HepG2 (cell line): Measurements from ENCODE around the gene SMIM38. TPM values are rescaled to one million over a fixed set of nuclear protein-coding genes. Genes with fewer than 3 reads are reported as not detected.

Experiments
- CEBPB ChIP-seq: IDR thresholded peaks from 2 replicates; pipeline ENCODE4 v1.6.1; 2011; ENCODE audit warnings: low read depth, low read length, improper control_type of control experiment, borderline replicate concordance
- DNMT3B ChIP-seq: conservative IDR thresholded peaks from 2 replicates; pipeline ENCODE4 v1.6.1; 2016; ENCODE audit warnings: missing biosample characterization, control low read depth
- ELF3 ChIP-seq: IDR thresholded peaks from 2 replicates; pipeline ENCODE4 v1.6.1; 2016; ENCODE audit warnings: missing genetic modification reagents, missing compliant biosample characterization
- GABPB1 ChIP-seq: IDR thresholded peaks from 2 replicates; pipeline ENCODE4 v1.6.1; 2016; ENCODE audit warnings: mild to moderate bottlenecking, missing genetic modification reagents, moderate library complexity, missing compliant biosample characterization
- KDM5A ChIP-seq: fragments of 200-600 bp; sonication (generic); IDR thresholded peaks from 2 replicates; pipeline ENCODE4 v1.7.0; 2018; ENCODE audit warnings: antibody characterized with exemption, mild to moderate bottlenecking, low read length, borderline replicate concordance
- SAP130 ChIP-seq: IDR thresholded peaks from 2 replicates; pipeline ENCODE4 v1.6.1; 2016; ENCODE audit warnings: low read depth
- XRCC5 ChIP-seq: fragments of 200-400 bp; formaldehyde crosslinking; optimal IDR thresholded peaks from 2 replicates; pipeline ENCODE3; 2017; ENCODE audit warnings: mild to moderate bottlenecking, low read length
- ZBTB44 ChIP-seq: sonication (generic); formaldehyde crosslinking; IDR thresholded peaks from 2 replicates; pipeline ENCODE4 v1.4.0; 2020; ENCODE audit warnings: missing genetic modification reagents
- ZNF264 ChIP-seq: sonication (generic); formaldehyde crosslinking; IDR thresholded peaks from 2 replicates; pipeline ENCODE4 v1.4.0; 2020; ENCODE audit warnings: missing genetic modification reagents
- ZNF550 ChIP-seq: sonication (generic); formaldehyde crosslinking; IDR thresholded peaks from 2 replicates; pipeline ENCODE4 v1.4.0; 2020; ENCODE audit warnings: mild to moderate bottlenecking, missing genetic modification reagents, borderline replicate concordance
- ZNF616 ChIP-seq: sonication (generic); formaldehyde crosslinking; IDR thresholded peaks from 2 replicates; pipeline ENCODE4 v1.5.0; 2020; ENCODE audit warnings: low read depth, mild to moderate bottlenecking, missing genetic modification reagents
- polyA plus RNA-seq, 8 experiments: library from polyadenylated mRNA; depleted of rRNA in 3 of 8; stranded (reverse) in 7 of 8; unstranded in 1 of 8; fragments of >200 nt; fragmentation: Illumina TruSeq in 4 of 8; extraction: Trizol in 4 of 8; gene quantifications; 2 replicates each; pipeline versions ENCODE4 v1.2.1 to v1.2.3, GENCODE V29; 2011 to 2016; ENCODE audit warnings: low read depth in 4 of 8, missing spikeins in 1 of 8, mixed read lengths in 1 of 8; ENCODE audit not compliant: insufficient read depth in 1 of 8
- total RNA-seq, 5 experiments: library from RNA; depleted of rRNA; stranded (reverse); fragments of >200 nt; fragmentation: Illumina TruSeq; extraction: Trizol; gene quantifications; 2 replicates each; pipeline ENCODE4 v1.2.3, GENCODE V29; 2016; ENCODE audit warnings: low read depth in 1 of 5
- TF ChIP-seq, protein P1 (sequence below): sonication (generic); formaldehyde crosslinking; conservative IDR thresholded peaks from 2 replicates; pipeline ENCODE4 v1.5.0; 2020; ENCODE audit warnings: missing genetic modification reagents
- TF ChIP-seq, protein P2 (sequence below): sonication (generic); formaldehyde crosslinking; IDR thresholded peaks from 2 replicates; pipeline ENCODE4 v1.4.0; 2020; ENCODE audit warnings: missing genetic modification reagents, mild to moderate bottlenecking, borderline replicate concordance
- TF ChIP-seq, protein P3 (sequence below): sonication (generic); formaldehyde crosslinking; conservative IDR thresholded peaks from 2 replicates; pipeline ENCODE4 v1.4.0; 2020; ENCODE audit warnings: missing genetic modification reagents
- TF ChIP-seq, protein P4 (sequence below): sonication (generic); formaldehyde crosslinking; IDR thresholded peaks from 2 replicates; pipeline ENCODE4 v1.5.1; 2020; ENCODE audit warnings: mild to moderate bottlenecking, moderate library complexity, missing genetic modification reagents
- TF ChIP-seq, protein P5 (sequence below): IDR thresholded peaks from 2 replicates; pipeline ENCODE4 v1.6.1; 2016; ENCODE audit warnings: mild to moderate bottlenecking
- TF ChIP-seq, protein P6 (sequence below): sonication (generic); formaldehyde crosslinking; IDR thresholded peaks from 2 replicates; pipeline ENCODE4 v1.5.1; 2020; ENCODE audit warnings: missing genetic modification reagents, mild to moderate bottlenecking, borderline replicate concordance

Gene SMIM38
- total and polyA plus RNA-seq, 2 of the 13 experiments (the other 11 are each of a cell fraction or from before 2014, with no cell fraction given), result 0.30 to 0.40 TPM

DNA sequence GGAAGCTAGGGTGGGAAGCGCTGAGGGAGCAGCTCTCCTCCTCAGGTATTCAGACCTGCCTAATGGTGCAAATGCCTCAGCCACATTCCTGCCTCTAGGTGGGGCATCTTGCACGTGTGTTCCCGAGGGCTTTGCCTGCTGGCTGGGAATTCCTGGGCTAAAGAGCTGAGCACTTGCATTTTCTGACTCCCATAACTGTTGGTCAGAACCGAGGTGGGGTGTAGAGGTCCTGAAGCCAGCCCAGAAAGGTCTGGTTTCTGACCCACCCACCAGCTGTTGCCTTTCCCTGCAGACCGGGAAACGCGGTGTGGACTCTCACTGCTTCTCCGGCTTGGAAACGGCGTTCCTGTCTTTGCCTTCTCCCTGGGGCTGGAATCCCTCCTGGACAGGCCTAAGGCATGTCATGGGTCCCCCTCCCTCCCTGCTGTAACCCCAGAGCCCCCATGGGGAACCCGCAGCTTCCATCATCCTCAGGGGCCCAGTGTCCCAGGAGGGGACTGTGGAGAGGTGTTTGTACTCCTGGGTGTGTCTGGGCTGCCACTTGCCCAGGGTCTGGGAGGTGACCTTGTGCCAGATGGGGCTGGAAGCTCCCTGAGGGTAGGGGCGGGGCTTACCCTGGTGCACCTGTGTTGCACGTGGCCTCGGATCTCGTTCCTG lies 24.0 kb upstream of the SMIM38 start (continued):
- no peak for TF ChIP-seq ZBTB44 (CRISPR knock-in tag)
- TF ChIP-seq, protein P1, sequence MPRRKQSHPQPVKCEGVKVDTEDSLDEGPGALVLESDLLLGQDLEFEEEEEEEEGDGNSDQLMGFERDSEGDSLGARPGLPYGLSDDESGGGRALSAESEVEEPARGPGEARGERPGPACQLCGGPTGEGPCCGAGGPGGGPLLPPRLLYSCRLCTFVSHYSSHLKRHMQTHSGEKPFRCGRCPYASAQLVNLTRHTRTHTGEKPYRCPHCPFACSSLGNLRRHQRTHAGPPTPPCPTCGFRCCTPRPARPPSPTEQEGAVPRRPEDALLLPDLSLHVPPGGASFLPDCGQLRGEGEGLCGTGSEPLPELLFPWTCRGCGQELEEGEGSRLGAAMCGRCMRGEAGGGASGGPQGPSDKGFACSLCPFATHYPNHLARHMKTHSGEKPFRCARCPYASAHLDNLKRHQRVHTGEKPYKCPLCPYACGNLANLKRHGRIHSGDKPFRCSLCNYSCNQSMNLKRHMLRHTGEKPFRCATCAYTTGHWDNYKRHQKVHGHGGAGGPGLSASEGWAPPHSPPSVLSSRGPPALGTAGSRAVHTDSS (CRISPR knock-in tag), result no peak
- TF ChIP-seq XRCC5, result peak; percentile 90
- TF ChIP-seq, protein P2, sequence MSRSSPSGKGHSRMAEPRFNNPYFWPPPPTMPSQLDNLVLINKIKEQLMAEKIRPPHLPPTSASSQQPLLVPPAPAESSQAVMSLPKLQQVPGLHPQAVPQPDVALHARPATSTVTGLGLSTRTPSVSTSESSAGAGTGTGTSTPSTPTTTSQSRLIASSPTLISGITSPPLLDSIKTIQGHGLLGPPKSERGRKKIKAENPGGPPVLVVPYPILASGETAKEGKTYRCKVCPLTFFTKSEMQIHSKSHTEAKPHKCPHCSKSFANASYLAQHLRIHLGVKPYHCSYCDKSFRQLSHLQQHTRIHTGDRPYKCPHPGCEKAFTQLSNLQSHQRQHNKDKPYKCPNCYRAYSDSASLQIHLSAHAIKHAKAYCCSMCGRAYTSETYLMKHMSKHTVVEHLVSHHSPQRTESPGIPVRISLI, result no peak
- no peak for TF ChIP-seq DNMT3B (CRISPR knock-in tag)
- TF ChIP-seq, protein P3, sequence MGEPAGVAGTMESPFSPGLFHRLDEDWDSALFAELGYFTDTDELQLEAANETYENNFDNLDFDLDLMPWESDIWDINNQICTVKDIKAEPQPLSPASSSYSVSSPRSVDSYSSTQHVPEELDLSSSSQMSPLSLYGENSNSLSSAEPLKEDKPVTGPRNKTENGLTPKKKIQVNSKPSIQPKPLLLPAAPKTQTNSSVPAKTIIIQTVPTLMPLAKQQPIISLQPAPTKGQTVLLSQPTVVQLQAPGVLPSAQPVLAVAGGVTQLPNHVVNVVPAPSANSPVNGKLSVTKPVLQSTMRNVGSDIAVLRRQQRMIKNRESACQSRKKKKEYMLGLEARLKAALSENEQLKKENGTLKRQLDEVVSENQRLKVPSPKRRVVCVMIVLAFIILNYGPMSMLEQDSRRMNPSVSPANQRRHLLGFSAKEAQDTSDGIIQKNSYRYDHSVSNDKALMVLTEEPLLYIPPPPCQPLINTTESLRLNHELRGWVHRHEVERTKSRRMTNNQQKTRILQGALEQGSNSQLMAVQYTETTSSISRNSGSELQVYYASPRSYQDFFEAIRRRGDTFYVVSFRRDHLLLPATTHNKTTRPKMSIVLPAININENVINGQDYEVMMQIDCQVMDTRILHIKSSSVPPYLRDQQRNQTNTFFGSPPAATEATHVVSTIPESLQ, result no peak
- no peak for TF ChIP-seq ZNF264 (CRISPR knock-in tag)
- TF ChIP-seq, protein P4, sequence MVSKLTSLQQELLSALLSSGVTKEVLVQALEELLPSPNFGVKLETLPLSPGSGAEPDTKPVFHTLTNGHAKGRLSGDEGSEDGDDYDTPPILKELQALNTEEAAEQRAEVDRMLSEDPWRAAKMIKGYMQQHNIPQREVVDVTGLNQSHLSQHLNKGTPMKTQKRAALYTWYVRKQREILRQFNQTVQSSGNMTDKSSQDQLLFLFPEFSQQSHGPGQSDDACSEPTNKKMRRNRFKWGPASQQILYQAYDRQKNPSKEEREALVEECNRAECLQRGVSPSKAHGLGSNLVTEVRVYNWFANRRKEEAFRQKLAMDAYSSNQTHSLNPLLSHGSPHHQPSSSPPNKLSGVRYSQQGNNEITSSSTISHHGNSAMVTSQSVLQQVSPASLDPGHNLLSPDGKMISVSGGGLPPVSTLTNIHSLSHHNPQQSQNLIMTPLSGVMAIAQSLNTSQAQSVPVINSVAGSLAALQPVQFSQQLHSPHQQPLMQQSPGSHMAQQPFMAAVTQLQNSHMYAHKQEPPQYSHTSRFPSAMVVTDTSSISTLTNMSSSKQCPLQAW (CRISPR knock-in tag), result no peak
- TF ChIP-seq KDM5A, result no peak
- no peak for TF ChIP-seq GABPB1 (CRISPR knock-in tag)
- TF ChIP-seq, protein P5, sequence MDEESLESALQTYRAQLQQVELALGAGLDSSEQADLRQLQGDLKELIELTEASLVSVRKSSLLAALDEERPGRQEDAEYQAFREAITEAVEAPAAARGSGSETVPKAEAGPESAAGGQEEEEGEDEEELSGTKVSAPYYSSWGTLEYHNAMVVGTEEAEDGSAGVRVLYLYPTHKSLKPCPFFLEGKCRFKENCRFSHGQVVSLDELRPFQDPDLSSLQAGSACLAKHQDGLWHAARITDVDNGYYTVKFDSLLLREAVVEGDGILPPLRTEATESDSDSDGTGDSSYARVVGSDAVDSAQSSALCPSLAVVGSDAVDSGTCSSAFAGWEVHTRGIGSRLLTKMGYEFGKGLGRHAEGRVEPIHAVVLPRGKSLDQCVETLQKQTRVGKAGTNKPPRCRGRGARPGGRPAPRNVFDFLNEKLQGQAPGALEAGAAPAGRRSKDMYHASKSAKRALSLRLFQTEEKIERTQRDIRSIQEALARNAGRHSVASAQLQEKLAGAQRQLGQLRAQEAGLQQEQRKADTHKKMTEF (CRISPR knock-in tag), result no peak
- TF ChIP-seq ZNF616 (CRISPR knock-in tag), result no peak
- TF ChIP-seq, protein P6, sequence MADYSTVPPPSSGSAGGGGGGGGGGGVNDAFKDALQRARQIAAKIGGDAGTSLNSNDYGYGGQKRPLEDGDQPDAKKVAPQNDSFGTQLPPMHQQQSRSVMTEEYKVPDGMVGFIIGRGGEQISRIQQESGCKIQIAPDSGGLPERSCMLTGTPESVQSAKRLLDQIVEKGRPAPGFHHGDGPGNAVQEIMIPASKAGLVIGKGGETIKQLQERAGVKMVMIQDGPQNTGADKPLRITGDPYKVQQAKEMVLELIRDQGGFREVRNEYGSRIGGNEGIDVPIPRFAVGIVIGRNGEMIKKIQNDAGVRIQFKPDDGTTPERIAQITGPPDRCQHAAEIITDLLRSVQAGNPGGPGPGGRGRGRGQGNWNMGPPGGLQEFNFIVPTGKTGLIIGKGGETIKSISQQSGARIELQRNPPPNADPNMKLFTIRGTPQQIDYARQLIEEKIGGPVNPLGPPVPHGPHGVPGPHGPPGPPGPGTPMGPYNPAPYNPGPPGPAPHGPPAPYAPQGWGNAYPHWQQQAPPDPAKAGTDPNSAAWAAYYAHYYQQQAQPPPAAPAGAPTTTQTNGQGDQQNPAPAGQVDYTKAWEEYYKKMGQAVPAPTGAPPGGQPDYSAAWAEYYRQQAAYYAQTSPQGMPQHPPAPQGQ (CRISPR knock-in tag), result no peak
- 0 out of 2 replicates have a peak, but pooled peaks have one; percentile 27 for TF ChIP-seq SAP130 (CRISPR knock-in tag)
- no peak for TF ChIP-seq CEBPB
- no peak for TF ChIP-seq ZNF550 (CRISPR knock-in tag)
- 0 out of 2 replicates have a peak, but pooled peaks have one; percentile 36 for TF ChIP-seq ELF3
